Left renal cortex interstitium (tissue), 4 donors: ENCODE results near the gene SMLR1. TPM values are rescaled to one million over a fixed set of nuclear protein-coding genes. Genes with fewer than 3 reads are reported as not detected.
"Not testable (repeated sequence)": the region's sequence is repeated elsewhere in the genome, so short reads cannot be mapped to it uniquely, and the experiment has no call there.

Experiments used
- DNase-seq, 4 donors: peaks; one replicate each; pipeline ENCODE4 v3.0.0-alpha.2; 2013; ENCODE audit warnings: low read depth in 4 of 4, low spot score in 2 of 4, missing footprints in 1 of 4
- polyA plus RNA-seq, 4 donors: library from polyadenylated mRNA; unstranded; fragments of 120-200 nt; gene quantifications; one replicate each; pipeline ENCODE4 v1.2.1, GENCODE V29; 2013; ENCODE audit not compliant: insufficient read length in 4 of 4

Gene SMLR1
- polyA plus RNA-seq: 1 to 10 TPM; 1.0 to 4.4 (median 2.0) TPM

- no peak for DNase-seq
These were observed at the start of gene SMLR1 for GRCh38 chr6:130827247-130828149. Gene SMLR1, plus strand, starts transcription at chr6:130827406. Its CDS starts 8 bp downstream, at chr6:130827414.

GRCh38 chr6:130778946-130779657 is 48.1 kb upstream of the SMLR1 start:
- no peak for DNase-seq

DNA sequence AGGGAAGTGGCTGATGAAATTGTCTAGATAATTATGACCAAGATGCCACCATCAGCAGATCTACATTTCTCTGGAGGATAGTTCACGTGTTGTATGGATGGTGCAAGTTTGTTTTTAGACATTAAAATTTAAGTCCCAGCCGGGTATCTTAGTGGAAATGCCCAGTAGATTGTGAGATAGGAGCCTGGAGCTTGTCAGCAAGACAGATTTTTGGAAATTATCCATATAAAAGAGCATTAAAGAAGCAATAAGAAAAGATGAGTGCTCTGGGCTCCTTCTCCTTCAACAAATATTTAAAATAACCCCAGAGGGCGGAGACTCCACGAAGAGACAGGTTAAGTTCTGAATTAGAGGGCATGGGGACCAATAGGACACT is 47.6 kb upstream of the SMLR1 start:
- DNase-seq: no peak

DNA sequence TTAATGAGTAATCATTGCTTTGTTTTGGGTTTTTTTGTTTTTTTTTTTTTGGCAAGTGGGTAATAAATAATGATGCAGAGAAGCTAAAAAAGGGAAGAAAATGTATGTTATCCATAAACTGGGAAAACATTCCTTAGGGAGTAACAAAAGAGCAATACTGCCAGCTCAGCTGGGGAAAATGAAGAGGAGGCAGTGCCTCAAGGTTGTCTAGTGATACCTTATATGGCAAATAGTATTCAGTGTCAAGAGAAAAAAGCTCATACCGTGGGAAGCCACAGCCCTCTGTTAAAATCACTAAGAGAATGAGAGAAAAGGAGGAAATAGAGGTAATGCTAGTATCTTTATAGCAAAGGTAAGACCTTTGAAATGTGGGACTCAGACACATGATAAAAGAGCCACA is 47.1 kb upstream of the SMLR1 start:
- no peak for DNase-seq

DNA sequence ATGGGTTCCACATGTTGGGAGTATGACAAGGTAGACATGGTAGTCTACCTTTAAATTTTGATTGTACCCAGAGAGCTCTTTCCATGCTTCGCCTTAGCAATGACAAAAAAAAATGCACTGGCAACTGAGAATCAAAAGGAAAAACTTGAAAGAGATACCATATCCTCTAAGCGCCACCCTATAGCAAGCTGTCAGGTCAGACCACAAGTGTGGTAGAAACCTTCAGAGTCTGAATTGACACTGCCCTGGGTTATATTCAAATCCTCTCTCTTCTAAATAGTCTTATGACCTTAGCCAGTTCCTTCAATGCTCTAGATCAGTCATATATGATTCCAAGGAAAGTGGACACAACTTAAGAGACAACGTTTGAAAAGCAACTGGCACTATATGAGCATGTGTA is 45.6 kb upstream of the SMLR1 start:
- DNase-seq: no peak

DNA sequence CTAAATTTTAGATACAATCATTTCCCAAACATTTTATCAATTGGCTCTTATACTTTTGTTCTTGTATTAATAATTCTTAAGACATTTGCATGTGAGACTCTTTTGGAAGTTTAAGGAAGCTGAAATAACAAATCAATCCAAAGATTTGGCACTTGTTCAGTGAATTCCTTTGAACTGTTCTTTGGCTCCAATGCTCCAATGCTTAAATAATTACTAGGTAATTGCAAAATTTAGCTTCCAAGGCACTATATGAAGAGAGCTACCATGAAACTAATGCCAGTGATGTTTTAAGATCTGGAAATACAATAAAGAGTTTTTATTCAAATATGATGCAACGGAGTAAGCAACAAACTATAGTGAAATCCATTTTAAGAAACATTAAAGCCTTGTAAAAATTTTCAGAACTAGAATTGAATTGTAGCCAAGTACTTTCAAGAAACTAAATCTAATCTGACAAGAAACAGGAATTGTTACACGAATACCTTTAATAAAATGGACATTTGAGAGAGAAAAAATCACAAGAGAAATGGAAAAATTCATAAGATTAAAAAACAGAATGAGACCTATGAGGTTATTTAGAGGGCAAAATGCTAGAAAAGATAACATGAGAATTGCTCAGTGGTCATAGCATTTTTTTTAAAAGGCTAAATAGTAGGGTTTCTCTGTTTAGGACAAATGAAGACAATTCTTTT is 43.6 kb upstream of the SMLR1 start:
- DNase-seq: no peak

DNA sequence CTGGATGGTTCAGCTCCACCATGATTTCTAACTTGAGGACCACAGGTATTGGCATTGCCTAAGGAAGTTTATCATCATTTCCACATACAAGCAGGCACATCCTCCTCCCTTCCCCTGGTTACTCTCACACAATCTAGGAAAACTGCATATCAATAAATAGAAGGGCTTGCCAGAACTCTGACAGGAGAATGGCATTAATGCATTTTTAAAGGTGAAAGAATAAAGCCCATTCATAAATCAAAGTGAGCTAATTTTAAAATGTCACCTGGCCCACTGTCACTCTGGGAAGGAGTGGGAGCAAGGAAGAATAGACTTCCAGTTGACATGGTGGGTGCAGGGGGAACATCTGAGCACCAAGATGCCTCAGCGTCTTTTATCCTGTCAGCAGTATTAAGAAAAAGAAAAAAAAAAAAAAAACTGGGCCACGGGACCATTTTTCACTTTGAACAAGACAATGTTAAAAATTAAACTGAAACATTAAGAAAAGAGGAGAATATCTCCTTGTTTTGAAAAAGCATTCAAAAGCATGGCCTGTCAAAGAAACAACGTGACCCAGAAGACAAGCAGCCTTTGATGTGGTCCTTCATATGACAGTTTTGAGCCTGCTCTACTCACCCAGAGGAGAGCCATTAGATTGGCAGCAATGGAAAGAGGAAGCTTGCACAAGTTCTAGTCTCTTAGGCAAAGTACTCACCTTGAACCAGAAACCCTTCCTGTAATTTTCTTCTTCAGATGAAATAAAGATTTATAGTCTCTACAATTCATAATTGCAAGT is 39.3 kb upstream of the SMLR1 start:
- DNase-seq: no peak

GRCh38 chr6:130788954-130789353 is 38.3 kb upstream of the SMLR1 start:
- DNase-seq: no peak

GRCh38 chr6:130794010-130794697 is 33.1 kb upstream of the SMLR1 start:
- DNase-seq: no peak

DNA sequence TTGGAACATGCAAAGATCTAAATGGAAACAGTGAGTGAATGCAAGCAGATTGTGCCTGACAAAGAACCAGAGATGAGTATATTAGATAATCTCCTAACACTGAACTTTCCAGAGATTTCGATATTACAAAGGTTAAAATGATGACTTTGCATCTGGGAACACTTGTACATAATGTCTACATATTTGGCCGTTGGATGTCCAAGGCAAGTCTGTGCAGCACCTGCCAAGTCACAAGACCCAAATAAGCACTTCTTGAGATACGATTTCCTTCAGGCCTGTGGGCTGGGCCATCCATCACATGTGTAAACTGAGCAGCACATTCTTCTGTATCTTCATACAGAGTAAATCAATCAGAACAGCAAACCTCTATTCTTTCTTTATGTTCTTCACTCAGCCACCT is 32.5 kb upstream of the SMLR1 start:
- no peak for DNase-seq

- no peak for DNase-seq
These were observed 30.8 kb upstream of the SMLR1 start for GRCh38 chr6:130796313-130796905.

DNA sequence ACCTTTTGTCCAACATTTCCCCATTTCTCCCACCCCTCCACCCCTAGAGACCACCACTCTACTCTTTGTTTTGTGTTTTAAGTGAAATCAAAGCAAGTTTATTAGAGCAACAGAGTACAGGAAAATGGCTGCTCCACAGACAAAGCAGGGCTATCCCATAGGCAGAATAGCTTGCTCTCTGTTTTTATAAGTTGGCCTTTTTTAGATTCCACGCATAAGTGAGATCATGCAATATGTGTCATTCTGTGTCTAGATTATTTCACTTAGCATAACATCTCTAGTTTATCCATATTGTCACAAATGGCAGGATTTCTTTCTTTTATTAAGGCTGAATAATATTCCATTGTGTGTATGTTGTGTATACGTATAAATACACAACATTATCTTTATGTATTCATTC is 30.1 kb upstream of the SMLR1 start:
- DNase-seq: no peak

- DNase-seq: not testable (repeated sequence)
These were observed 25.8 kb upstream of the SMLR1 start for GRCh38 chr6:130801368-130801767.

GRCh38 chr6:130810307-130811030 is 16.7 kb upstream of the SMLR1 start:
- DNase-seq: no peak

DNA sequence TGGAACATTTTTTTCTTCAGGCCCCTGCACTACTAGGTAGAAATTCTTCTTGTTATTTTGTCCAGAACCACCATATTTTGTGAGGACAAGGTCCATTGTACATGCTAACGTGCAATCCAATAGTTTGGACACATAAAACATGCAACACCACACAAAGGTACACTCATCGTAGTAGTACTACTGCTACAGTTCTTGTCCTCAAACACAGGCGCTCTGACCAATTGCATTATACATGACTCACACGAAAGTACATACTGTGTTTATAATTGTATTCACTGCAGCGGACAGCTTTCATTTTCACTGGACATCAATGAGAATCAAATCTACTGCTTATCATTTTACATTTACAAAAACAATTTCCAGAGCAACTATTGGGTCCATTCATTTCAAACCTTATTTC is 15.3 kb upstream of the SMLR1 start:
- no peak for DNase-seq

- DNase-seq: no peak
These were observed 12.7 kb upstream of the SMLR1 start for GRCh38 chr6:130814506-130814905.

DNA sequence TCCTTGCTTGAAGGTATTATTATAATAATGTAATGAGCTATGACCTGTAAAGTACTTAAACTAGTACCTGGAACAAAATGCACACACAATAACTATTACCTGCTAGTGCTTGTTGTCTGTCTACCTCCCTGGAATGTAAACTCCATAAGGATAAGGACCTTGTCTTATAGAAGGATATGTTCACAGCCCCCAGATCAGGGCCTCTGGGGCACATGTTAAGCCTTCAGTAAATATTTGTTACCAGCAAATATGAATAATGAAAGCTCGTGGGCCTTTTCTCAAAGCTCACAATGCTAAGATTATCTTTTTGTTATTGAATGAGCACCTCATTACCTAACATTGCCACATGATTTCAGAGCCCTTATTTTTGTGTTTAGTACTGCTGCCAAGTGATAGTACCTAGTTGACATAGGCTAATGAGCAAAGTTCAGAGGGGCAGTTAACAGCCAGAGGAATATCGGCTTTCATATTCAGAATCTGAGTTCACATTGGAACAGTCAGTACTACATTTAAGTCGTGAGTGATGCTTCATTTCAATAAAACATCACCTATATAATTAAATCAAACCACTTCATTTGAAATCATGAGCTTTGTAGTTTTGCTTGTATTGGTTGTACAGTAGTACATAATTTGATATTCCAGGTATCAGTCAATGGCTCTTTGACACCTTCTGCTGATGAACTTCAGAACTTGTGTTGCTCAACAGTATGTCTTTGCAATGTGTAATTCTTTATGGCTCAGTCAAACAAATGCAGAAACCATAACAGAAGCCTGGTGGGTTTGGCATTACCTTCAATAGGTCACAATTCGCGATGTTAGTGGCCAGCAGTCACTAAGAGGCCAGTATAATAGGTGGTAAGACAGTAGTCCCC is 11.8 kb upstream of the SMLR1 start:
- no peak for DNase-seq

- DNase-seq: no peak
These were observed 4.5 kb upstream of the SMLR1 start for GRCh38 chr6:130822736-130823135.
